CD4-positive, alpha-beta T cell treated with Interleukin-17A for 4 hours (primary cell): ENCODE measurements around the gene CNR2.
A peak's percentile ranks its signal among the peaks of the same experiment; 100 is the strongest.
"Not testable (repeated sequence)": the region's sequence is repeated elsewhere in the genome, so short reads cannot be mapped to it uniquely, and the experiment has no call there.

ENCODE experiments used
- DNase-seq: peaks from one replicate; pipeline ENCODE4 v3.0.0-alpha.2; 2020; ENCODE audit warnings: mixed read lengths

The CNR2 gene

GRCh38 chr1:23827717-23828116 is 85.4 kb downstream of the CNR2 start:
- no peak for DNase-seq

GRCh38 chr1:23826590-23826989 is 86.6 kb downstream of the CNR2 start:
- DNase-seq = not testable (repeated sequence)

- DNase-seq = peak; percentile 11
These were observed 87.2 kb downstream of the CNR2 start for GRCh38 chr1:23825762-23826522.

DNA sequence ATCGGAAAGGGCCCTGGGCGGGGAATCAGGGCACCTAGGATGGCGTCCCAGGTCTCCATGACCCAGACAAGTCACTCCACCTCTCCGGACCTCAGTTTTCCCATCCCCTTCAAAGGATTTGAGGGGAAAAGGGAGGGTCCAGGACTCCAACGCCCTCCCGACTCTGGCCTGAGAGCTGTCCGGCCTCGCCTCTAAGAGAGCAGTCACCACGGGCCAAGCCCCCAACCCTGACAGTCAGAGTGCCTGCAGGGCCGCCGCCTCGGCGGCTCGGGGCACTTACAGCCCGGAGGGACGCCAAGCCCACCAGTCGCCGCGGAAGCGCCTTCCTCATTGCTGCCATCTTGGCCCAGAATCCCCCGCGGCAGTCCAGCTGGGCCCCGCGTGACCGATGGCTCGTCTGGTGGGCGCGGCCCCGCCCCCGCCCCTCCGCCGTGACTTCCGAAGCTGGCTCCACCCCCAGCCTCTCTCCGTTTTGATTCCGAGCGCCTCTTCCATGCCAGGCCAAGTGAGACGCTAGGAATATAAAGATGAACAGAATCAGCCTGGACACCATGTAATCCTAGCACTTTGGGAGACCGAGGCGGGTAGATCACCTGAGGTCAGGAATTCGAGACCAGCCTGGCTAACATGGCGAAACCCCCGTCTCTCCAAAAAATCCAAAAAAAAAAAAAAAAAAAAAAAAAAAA is 87.9 kb downstream of the CNR2 start, which contains the start of gene HMGCL:
TSS of gene HMGCL (minus strand) at position 354 of the 686 bp plus-strand sequence. CDS start at position 340, 14 bp downstream.
- peak; percentile 92 for DNase-seq

GRCh38 chr1:23824711-23825075 is 88.5 kb downstream of the CNR2 start:
- no peak for DNase-seq

- DNase-seq = no peak
These were observed 89.4 kb downstream of the CNR2 start for GRCh38 chr1:23823767-23824166.
